HG02981 (cell line): ENCODE measurements around the gene CATSPER4.
"Not testable (repeated sequence)": the region's sequence is repeated elsewhere in the genome, so short reads cannot be mapped to it uniquely, and the experiment has no call there.

ENCODE experiments used
- ATAC-seq: cut with Tn5 transposase; IDR thresholded peaks from one replicate; pipeline ENCODE4 v1.9.1; 2021; ENCODE audit warnings: mild to moderate bottlenecking, moderate library complexity; ENCODE audit not compliant: unreplicated experiment

The CATSPER4 gene

DNA sequence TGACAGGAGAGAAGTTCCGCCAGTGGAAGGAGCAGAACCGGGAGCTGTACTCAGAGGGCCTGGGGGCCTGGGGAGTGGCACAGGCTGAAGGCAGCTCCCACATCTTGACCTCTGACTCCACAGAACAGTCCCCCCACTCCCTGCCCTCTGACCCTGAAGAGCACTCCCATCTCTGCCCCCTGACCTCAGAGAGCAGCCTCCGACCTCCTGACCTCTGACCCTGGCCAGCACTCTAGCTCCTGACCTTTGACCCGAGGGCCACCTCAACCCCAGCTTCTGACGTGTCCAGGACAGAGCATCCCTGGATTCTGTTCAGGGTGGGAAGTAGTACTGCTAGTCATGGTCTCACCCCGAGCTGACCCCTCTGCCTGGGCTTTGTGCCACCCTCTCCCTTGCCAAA is 1.1 kb upstream of the CATSPER4 start:
- no peak for ATAC-seq

DNA sequence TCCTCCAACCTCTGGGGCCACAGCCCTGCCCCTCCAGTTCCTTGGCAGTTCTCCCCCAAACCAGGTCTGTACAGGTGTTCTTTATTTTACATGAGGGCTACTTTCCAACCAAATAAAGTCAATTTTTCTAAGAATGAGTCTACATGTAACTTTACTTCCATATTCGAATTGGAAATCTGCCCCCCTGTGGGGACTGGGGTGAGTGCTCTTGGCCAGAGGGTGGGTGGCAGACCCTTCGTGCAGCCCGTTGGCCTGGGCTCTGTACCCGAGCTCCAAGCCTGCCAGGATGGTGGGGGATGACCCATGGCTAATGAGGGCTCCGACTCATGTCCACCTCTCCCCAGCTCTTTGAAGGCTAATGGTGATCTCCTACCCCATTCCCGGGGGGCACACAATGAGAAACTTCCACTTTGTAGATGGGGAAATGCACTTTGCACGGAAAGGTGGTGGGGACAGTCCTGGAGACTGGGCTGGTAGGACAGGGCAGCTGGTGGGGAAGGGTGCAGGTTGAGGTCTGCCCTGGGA is 589 bp upstream of the CATSPER4 start:
- ATAC-seq = no peak

DNA sequence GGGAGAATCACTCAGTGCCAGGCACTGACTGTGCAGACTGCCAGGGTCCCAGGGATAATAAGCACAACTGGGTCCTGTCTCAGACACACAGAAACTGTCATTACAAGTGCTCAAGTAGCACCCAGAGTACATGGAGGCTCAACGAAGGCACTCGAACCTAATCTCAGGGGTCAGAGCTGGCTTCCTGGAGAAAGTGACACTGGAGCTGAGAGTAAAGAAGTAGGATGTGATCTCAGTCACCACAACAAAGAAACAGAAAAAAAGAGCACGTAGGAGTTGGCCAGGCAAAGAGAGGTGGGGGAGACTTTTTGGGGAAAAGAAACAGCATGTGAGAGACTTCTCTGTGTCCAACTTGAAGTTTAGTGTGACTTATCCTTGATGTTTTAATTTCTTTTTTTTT is 1.3 kb downstream of the CATSPER4 start:
- no peak for ATAC-seq

DNA sequence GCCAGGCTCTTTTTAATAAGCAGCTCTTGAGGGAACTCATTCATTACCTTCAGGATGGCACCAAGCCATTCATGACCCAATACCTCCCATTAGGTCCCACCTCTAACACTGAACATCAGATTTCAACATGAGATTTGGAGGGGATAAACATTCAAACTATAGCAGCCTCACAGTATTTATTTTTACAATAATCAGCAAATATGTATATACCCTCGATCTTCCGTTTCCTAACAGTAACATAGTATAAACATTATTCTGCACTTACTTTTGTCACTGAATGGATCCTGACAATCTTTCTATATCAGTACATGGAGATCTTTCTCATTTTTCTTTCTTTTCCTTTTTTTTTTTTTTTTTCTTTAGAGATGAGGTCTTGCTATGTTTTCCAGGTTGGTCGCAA is 5.4 kb downstream of the CATSPER4 start:
- ATAC-seq = no peak

DNA sequence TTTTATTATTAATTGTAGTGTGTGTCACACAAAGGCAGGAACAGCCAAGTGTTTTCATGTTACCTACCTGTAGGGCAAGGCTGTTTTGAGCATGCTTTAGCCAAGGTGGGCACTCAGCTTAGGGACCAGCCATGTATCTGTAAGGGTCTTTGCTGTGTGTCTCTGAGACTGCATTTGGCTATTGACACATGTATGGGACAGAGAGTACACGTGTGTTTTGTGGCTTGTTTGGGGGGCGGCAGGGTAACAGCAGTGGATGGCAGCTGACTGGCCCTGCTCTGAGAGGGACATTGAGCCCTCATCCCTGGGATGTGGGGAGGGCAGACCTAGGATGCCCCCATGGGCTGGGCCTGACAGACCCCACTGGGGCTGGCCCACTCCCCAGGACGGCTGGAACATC is 6.9 kb downstream of the CATSPER4 start:
- ATAC-seq = no peak

DNA sequence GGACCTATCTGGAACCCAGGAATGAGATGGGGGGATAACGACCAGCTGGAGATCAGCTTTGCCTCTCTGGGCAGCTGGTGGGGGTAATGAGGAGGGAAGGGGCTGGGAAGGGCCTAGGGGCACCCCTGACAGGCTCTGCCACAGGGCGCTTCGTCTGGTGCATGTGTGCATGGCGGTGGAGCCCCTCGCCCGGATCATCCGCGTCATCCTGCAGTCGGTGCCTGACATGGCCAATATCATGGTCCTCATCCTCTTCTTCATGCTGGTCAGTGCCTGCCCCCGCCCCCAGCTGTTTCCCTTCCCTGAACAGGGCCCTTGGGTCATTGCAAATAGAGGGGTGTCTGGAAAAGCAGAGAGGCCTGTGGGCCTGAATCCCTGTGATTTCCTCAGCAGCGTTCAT is 7.4 kb downstream of the CATSPER4 start:
- no peak for ATAC-seq

DNA sequence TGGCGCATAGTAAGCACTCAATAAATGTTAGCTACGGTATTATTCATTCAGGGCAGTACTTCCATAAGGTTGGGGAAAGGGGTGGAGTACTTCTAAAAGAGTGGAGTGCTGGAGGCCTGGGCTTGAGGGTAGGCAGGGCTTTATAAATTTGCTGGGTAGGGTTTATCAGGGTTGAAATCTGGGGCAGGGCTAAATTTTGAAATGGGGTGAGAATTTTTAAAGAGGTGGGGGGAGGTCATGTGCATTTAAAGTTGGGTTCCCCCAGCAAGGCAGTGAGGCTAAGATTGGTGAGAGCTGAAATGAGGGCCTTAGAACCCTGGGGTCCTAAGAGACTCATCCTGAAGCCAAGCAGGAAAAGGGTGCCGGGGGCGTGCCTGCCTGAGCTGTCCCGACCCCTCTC is 10.0 kb downstream of the CATSPER4 start:
- no peak for ATAC-seq

GRCh38 chr1:26203642-26204318 is 13.4 kb downstream of the CATSPER4 start:
- no peak for ATAC-seq

DNA sequence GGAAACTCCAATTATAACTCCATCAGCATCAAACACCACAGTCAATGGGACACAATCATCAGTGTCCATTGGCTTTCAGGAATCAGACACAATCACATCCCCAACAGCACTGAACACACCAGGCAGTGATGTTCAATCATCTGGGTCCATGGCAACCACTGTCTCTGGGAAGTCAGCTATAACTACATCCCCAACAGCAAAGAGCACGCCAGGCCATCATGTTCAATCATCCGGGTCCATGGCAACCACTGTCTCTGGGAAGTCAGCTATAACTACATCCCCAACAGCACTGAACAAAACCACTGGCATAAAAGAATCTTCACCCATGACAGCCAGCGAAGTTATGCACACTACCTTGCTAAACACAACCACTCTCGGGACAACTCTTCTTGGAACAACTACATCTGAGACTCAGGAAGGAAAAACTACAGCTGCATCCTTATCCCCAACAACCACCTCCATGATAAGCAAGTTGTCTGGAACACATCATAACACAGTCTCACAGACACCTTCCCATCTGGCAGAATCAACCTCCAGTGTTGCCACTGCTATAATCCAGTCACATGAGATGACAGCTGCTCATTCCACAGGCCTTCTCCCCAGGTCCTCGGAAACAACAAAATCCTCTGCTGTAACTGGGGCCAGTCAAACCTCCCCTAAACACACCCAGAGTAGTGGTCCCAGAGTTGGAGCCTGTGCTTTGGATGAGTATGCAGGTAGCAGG is 19.9 kb downstream of the CATSPER4 start:
- no peak for ATAC-seq

DNA sequence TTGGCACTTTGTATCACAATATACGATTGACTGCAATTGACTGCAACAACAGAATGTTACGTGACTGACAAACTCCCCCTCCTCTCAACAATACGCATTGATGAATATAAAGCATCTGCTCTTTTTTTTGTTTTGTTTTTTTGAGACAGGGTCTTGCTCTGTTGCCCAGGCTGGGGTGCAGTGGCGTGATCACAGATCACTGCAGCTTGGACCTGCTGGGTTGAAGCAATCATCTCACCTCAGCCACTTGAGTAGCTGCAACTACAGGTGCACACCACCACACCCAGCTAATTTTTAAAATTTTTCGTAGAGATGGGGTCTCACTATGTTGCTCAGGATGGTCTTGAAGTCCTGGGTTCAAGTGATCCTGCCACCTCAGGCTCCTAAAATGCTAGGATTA is 22.3 kb downstream of the CATSPER4 start:
- ATAC-seq = no peak

GRCh38 chr1:26213335-26213905 is 23.0 kb downstream of the CATSPER4 start:
- ATAC-seq = no peak

DNA sequence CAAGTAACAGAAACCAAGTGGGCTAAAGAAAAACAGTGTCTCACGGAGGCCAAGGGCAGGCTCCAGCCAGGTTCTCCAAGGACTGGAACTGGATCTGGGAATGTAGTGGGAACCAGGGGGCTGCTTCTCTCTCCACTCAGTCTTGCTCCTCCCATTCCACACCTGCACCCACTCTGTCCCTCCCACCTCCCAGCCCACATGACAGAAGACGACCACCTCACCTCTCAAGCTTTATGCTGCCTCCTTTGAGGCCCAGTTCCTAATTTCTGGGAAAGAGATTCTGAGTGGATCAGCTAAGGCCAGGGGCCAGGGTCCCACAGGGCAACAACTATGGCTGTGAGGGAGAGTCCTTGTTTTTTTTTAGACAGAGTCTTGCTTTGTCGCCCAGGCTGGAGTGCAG is 24.8 kb downstream of the CATSPER4 start:
- no peak for ATAC-seq

DNA sequence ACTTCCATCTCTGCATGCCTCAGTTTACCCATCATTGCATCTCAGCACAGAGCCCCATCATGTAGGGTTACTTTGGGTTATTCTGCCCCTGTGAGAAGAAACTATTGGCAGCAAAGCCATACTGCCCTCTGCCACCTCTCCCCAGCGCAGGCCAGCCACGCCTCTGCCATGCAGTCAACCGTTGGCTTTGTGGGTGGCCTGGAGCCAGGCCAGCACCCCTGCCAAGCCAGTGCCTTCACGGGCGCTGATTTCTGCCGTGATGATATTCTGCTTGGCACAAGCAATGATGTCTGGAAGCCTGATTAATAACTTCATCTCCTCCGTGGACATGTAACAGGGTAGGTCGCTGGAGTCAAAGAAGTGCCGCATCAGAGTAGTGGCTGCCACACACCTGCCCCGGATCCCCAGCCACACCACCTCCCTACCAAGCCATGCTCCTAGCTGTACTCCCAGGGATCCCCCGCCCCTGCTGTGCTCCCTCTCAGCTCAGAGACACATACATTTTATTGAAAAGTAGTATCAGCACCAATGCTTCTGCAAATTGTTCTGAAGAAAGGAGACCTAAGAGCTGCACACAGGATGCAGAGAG is 28.6 kb downstream of the CATSPER4 start:
- no peak for ATAC-seq

- ATAC-seq = no peak
Observed at GRCh38 chr1:26220199-26220912, 30.0 kb downstream of the CATSPER4 start.

DNA sequence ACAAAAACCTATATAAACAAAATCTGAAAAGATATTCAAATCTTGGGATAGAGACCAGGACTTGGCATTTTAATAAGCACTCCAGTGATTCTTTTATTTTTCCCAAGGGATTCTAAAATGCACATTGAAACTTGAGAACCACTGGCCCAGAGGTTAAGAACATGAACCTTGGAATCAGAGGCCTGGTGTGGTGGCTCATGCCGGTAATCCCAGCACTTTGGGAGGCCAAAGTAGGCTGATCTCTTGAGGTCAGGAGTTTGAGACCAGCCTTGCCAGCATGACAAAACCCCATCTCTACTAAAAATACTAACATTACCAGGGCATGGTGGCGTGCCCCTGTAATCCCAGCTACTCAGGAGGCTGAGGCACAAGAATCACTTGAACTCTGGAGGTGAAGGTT is 30.7 kb downstream of the CATSPER4 start:
- ATAC-seq = no peak

- no peak for ATAC-seq
Observed at GRCh38 chr1:26224606-26225005, 34.2 kb downstream of the CATSPER4 start.

DNA sequence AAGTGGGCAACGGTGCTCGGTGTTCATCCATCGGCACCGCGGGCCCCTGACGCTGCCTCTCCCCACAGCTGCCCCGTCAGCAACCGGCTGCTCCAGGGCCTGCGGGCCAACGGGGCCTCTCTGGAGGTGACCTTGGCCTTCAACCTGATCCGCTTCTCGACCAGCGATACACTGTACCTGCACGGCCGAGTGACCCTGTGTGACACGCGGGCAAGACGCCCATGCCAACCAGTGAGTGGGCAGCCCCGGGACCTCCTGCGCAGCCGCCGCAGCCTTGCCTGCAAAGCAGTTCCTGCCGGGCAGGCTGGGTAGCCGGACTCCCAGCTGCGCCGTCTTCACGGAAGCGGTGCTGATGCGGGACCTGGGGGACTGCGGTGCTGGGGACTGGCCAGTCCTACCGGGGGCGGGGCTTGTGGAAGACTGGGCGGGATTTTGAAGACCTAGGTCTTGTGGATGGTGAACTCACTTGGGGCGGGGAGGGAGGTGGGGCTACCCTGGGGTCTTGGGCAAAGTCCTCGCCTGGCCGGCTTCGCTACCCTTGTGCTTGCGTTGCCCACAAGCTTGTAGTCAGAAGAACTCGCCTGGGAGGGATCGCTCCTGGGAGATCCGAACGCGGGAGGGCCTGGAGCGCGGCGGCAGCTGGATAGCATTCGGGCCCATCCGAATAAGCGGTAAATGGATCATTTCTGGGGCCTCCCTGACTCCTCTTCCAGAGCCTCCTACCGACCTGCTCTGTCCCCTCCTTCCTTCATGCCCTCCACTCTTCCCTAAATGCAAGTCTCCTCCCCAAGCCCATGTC is 34.8 kb downstream of the CATSPER4 start:
- ATAC-seq = no peak

DNA sequence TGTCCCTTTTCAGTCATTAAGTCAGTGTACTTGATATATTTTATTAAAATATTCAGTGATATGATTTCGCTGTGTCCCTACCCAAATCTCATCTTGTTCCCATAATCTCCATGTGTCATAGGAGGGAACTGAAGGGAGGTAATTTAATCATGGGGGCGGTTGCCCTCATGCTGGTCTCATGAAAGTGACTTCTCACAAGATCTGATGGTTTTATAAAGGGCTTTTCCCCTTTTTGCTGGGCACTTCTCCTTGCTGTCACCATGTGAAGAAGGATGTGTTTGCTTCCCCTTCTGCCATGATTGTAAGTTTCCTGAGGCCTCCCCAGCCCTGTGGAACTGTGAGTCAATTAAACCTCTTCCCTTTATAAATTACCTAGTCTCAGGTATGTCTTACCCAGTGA is 40.3 kb downstream of the CATSPER4 start:
- not testable (repeated sequence) for ATAC-seq

GRCh38 chr1:26233903-26234643 is 43.7 kb downstream of the CATSPER4 start, which contains the start of gene CEP85:
Gene CEP85 (plus strand): TSS chr1:26234200. CDS start chr1:26239784, 5,584 bp downstream.
- ATAC-seq = peak; percentile 94
